ENCODE results near the gene EVA1A. TPM values are rescaled to one million over a fixed set of nuclear protein-coding genes. Genes with fewer than 3 reads are reported as not detected.
"Not testable (repeated sequence)": the region's sequence is repeated elsewhere in the genome, so short reads cannot be mapped to it uniquely, and the experiment has no call there.

Gene EVA1A
- total RNA-seq, 1 donor from 2014 or later, result 9.7 TPM

- no peak for DNase-seq
These were observed 44.1 kb downstream of the EVA1A start for GRCh38 chr2:75516378-75517360.

DNA sequence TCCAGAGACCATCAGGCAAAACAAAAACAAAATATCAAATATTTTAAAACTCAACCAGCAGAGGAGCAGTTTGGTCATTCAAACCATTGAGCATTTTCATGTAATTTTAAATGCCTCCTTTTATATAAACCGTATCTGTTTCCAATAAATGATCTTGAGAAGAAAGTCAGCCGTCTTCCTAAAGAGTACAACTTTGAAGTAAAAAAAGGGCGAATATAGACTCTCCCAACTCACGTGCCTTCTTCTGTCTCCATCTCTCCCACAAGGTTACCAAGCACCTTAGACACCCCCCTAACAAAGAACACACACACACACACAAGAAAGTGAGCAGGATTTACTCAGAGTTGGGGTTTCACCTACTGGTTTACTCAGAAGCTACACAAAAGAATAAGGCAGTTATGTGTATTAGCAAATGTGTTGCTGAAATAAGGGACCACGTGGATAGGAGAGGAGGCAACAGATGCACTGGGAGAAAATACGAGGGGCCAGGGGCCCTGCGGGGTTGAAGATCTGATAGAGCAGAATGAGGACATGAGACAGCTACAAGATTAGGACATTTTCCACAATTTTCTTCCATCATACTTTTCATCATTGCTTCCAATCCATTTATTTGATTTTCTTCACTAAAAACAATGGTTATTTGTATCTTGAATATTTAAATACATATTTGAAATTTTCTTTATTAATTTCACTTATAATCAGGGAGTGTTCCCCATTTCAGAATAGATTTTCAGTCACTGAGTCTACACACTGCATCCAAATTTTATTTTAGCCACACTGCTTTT lies 45.0 kb downstream of the EVA1A start:
- DNase-seq, result no peak

DNA sequence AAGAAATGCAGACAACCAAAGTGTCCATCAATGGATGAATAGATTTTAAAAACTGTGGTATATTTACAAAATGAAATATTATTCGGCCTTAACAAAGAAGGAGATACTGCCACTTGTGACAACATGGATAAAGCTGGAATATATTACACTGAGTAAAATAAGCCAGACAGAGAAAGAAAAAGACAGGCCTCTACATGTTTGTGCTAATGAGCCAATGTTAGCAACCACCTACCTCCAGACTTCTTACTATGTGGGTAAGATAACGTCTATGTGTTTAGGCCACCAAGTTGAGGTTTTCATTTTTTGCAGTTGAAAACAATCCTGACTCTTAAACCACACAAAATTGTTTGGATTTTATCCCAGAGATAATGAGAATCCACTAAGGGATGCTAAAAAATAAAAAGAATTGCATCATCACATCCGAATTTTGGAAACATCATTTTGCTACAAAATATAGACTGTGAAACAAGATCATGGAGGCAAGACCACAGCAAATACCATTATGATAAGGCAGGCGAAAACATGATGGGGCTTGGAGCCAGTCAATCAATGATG lies 47.0 kb downstream of the EVA1A start:
- DNase-seq, result no peak

DNA sequence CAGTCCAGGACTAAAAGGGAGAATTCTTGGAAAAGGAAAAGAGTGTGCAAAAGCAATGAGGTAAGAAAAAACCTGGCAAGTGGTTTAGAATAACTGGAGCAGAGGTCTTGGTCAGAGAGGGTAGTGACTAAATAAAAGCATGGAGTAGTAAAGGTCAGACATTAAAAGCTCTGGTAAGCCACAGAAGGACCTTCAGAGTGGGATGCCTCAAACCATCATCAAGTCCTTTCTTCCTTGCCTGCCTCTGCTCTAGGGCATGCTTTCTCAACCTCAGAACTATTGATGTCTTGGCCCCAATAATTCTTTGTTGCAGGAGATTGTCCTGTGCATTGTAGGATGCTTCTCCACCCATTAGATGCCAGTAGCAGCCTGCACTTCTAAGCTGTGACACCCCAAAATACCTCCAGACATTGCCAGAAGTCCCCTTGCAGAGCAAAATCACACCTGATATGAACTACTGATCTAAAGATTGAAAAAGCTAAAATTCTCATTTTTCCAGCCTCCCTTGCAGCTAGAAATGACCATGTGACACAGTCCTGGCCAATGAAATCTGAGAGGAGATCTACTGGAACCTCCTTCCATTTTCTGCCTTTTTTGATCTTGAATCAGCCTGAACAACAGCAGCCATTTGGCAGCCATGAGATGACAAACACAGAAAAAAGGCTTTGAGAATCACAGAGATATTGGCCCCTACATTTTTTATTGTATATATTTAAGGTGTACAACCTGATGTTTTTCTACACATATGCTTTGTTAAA lies 48.1 kb downstream of the EVA1A start:
- no peak for DNase-seq

- DNase-seq, result no peak
These were observed 54.5 kb downstream of the EVA1A start for GRCh38 chr2:75506101-75506697.

DNA sequence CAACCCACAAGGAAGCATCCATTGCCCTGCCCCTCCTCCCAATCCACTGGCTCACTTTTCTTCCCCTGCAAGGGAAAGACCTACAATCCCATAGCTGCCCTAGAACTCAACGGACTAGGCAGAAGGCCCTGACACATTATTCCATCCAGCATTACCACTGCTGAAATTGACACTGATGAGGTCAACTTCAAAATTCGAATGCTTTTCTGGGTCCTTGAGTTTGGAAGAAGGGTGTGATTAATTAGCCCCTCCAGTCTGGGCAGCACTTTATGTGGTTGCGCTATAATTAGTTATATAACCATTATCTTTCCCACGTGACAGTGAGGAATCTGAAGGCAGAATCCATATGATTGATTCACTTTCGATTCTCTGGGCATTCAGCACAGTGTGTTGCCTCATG lies 55.7 kb downstream of the EVA1A start:
- no peak for DNase-seq

GRCh38 chr2:75503048-75503607 lies 57.6 kb downstream of the EVA1A start:
- no peak for DNase-seq

- DNase-seq, result no peak
These were observed 60.1 kb downstream of the EVA1A start for GRCh38 chr2:75500633-75501032.

- DNase-seq, result no peak
These were observed 61.2 kb downstream of the EVA1A start for GRCh38 chr2:75499534-75499933.

- no peak for DNase-seq
These were observed 61.8 kb downstream of the EVA1A start for GRCh38 chr2:75498907-75499306.

- DNase-seq, result no peak
These were observed 63.5 kb downstream of the EVA1A start for GRCh38 chr2:75497256-75497655.

GRCh38 chr2:75495862-75496261 lies 64.9 kb downstream of the EVA1A start:
- DNase-seq, result no peak

- no peak for DNase-seq
These were observed 66.5 kb downstream of the EVA1A start for GRCh38 chr2:75494137-75494769.

DNA sequence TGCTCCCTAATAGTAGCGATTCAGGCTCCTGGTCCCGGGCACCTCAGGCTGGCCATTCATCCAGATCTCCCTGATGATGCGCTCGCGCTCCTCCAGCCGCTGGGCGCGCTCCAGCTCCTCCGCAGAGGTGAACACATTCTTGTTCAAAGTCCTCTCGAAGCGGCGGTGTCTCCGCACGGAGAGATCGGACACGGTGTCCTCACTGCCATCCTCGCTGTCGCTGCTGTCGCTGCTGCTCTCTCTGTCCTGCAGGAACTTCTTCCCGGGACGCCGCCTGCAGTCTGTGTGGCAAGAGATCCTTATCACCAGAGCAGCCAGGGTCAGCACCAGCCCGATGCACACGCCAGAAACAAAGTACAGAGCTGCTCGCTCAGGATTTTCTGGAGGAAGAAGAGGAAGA lies 67.5 kb downstream of the EVA1A start:
- no peak for DNase-seq

DNA sequence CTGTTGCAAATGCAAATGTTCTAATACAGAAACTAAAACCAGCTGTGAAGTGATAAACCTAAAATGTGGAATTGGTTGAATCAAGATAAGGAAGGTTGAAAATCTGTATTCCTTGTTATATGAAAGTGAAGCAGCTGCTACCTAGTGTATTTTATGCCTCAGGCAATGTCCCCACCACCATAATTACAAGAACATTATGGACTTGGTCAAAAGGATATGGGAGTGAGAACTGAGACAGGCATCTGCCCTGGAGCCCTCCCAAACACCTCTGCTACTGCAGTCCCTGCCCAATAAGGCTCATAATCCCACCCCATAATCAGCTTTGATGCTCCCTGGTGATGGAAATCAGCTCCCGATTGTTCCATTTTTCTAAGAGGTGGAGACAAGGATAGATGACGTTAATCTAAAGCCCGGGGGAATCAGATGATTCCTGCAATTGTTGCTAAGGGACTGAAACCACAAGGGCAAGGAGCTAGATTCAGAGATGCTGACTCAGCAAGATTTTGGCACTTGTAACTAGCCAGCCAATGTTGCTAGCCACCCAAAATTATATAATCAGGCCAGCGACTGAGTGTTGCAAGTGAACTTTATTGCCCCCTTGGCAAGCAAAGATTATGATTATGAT lies 69.5 kb downstream of the EVA1A start:
- no peak for DNase-seq

DNA sequence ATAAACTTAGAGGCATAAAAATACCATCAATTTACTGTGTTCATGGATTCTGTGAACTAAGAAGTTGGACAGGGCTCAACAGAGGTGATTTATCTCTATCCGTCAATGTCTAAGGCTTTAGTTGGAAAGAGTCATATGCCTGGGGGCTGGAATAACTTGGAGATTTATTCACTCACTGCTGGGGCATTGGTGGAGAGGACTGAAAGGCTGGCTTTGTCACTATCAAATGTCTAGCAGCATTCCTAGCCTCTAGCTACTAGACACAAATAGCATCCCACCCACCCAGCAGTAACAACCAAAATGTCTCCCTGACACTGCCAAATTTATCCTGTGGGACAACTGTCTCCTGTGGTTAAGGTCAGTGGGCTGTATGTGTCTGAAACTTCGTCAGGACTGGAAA lies 71.0 kb downstream of the EVA1A start:
- peak; percentile 47 for DNase-seq

GRCh38 chr2:75488157-75488556 lies 72.6 kb downstream of the EVA1A start:
- no peak for DNase-seq

GRCh38 chr2:75486735-75487134 lies 74.0 kb downstream of the EVA1A start:
- not testable (repeated sequence) for DNase-seq

DNA sequence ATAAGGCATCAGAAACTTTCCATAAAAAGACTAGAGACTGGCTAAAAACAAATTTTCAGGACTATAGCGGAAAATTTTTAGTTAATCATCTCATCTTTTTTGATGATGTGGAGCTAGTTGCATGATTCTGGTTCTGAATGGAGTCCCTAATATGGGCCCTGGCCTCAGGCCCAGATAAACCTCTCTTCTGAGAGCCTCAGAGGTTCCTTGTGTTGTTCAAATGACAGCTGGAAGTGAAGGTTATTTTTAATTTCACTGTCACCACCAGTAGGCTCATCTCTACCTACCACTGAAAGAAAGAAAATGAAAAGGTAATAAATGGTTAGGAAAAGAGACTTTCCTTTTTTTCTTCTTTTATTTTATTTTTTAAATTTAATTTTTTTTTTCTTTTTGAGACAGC lies 75.9 kb downstream of the EVA1A start:
- DNase-seq, result no peak

- DNase-seq, result no peak
These were observed 76.9 kb downstream of the EVA1A start for GRCh38 chr2:75483878-75484277.

All from tongue (tissue), 2 donors.